RWPE2 (cell line): ENCODE data around the gene STXBP4.

Experiments used
- ATAC-seq: fragments of 200-7000 bp; cut with Tn5 transposase; 3 replicates; pipeline ENCODE4 v1.9.1; 2021; ENCODE audit warnings: low read depth
- DNase-seq: peaks from one replicate; pipeline ENCODE4 v3.0.0-alpha.2; 2020; ENCODE audit warnings: low spot score
- H3K27ac ChIP-seq: fragments of 450-650 bp; 2 replicates; pipeline ENCODE4 v1.5.1; 2017; ENCODE audit warnings: mild to moderate bottlenecking; ENCODE audit not compliant: poor library complexity, severe bottlenecking
- H3K27me3 ChIP-seq: fragments of 250-450 bp; sonication (Bioruptor Pico); 2 replicates; pipeline ENCODE4 v1.5.1; 2021; ENCODE audit warnings: mild to moderate bottlenecking, moderate library complexity; ENCODE audit not compliant: insufficient read depth, poor library complexity, severe bottlenecking
- H3K36me3 ChIP-seq: fragments of 250-450 bp; sonication (Bioruptor Pico); 2 replicates; pipeline ENCODE4 v1.5.1; 2020; ENCODE audit warnings: low read depth, mild to moderate bottlenecking, moderate library complexity
- H3K4me1 ChIP-seq: fragments of 250-450 bp; sonication (Bioruptor Pico); 2 replicates; pipeline ENCODE4 v1.5.1; 2021; ENCODE audit warnings: mild to moderate bottlenecking, moderate library complexity; ENCODE audit not compliant: insufficient read depth, poor library complexity, severe bottlenecking
- H3K4me3 ChIP-seq: fragments of 250-450 bp; sonication (Bioruptor Pico); 2 replicates; pipeline ENCODE4 v1.5.1; 2021; ENCODE audit warnings: mild to moderate bottlenecking, moderate library complexity; ENCODE audit not compliant: severe bottlenecking
- H3K9me3 ChIP-seq: fragments of 250-450 bp; sonication (Bioruptor Pico); 2 replicates; pipeline ENCODE4 v1.5.1; 2021; ENCODE audit warnings: mild to moderate bottlenecking, moderate library complexity; ENCODE audit not compliant: severe bottlenecking
- TF ChIP-seq, protein P1 (sequence below): fragments of 450-650 bp; IDR thresholded peaks from one replicate; pipeline ENCODE4 v1.5.1; 2017; ENCODE audit warnings: mild to moderate bottlenecking, moderate library complexity; ENCODE audit not compliant: poor library complexity, severe bottlenecking

STXBP4 gene

DNA sequence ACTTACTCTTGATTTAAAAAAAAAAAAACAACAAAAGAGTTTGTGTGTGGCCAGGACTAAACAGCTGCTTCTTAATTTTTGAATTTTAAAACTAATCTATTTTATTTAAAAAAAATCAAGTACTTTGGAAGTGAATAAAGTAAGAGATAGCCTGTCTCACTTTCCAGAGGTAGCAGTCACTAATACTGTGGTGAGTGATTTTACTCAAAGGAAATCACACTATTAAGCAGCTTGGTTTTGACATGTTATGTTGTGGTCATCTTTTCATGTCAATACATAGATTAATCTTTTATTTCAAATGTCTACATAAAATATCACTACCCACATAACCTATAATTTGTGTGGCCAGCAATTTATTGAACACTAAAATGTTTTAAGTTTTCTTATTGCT is 194.0 kb downstream of the STXBP4 start:
- no peak overlapping the region for H3K4me3 ChIP-seq
- TF ChIP-seq, protein P1, sequence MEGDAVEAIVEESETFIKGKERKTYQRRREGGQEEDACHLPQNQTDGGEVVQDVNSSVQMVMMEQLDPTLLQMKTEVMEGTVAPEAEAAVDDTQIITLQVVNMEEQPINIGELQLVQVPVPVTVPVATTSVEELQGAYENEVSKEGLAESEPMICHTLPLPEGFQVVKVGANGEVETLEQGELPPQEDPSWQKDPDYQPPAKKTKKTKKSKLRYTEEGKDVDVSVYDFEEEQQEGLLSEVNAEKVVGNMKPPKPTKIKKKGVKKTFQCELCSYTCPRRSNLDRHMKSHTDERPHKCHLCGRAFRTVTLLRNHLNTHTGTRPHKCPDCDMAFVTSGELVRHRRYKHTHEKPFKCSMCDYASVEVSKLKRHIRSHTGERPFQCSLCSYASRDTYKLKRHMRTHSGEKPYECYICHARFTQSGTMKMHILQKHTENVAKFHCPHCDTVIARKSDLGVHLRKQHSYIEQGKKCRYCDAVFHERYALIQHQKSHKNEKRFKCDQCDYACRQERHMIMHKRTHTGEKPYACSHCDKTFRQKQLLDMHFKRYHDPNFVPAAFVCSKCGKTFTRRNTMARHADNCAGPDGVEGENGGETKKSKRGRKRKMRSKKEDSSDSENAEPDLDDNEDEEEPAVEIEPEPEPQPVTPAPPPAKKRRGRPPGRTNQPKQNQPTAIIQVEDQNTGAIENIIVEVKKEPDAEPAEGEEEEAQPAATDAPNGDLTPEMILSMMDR = no peak
- no peaks in the 10 kb centered on the region for H3K27me3 ChIP-seq
- peaks cover 34% of the 10 kb centered on the region for H3K4me1 ChIP-seq
- DNase-seq = no peak
- H3K9me3 ChIP-seq = no peaks in the 10 kb centered on the region
- H3K27ac ChIP-seq = peak overlapping the region; percentile 71
- peak; percentile 5; the same call in 1 of the 3 replicates for ATAC-seq
- H3K36me3 ChIP-seq = no peaks in the 10 kb centered on the region; the same call in 1 of the 2 replicates

DNA sequence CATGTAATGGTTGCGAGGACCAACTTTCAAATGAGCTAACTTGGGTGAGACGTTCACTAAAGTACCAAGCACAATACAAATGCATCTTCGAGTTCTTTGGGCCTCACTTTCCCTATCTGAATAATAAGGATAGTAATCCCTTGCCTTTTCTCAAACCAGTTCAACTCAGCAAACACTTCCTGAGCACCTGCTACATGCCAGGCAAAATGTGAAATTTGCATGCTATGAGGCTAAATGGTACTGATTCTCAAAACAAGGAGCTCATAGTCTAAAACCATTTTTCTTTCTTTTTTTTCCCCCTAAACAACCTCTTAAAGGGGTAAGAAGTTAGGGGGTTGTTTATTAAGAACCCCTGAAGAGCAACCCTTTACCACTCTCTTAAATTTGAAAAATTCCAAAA is 194.8 kb downstream of the STXBP4 start:
- DNase-seq = no peak
- H3K9me3 ChIP-seq = no peaks in the 10 kb centered on the region
- H3K4me1 ChIP-seq = peaks cover 26% of the 10 kb centered on the region
- H3K27ac ChIP-seq = no peak overlapping the region
- H3K4me3 ChIP-seq = no peak overlapping the region
- no peak for ATAC-seq
- TF ChIP-seq, protein P1 = no peak
- H3K36me3 ChIP-seq = no peaks in the 10 kb centered on the region; the same call in 1 of the 2 replicates
- no peaks in the 10 kb centered on the region for H3K27me3 ChIP-seq

DNA sequence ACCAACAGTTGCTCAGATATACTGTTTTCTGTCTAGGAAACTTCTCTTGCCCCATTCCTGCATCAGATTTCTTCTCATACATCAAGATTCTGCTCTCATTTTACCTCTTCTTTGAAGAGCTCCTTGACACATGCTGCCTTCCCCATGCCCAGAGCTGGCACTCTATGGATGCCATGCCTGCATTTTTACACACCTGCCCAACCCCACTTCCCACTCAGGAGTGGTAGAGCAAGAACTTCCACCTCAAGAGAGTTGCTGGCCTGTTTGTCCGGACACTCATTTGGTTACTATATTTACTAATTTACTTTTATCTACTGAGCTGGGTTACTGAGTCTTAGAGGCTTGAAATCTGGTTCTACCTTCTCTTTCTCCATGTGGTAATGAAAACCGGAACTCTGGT is 197.9 kb downstream of the STXBP4 start:
- Histone ChIP-seq H3K4me1 (peaks cover 15% of the 10 kb centered on the region), H3K9me3 (no peaks in the 10 kb centered on the region), H3K27me3 (no peaks in the 10 kb centered on the region), H3K36me3 (no peaks in the 10 kb centered on the region), H3K4me3 (no peak overlapping the region), H3K27ac (no peak overlapping the region)
- ATAC-seq (no peak), DNase-seq (no peak)
- TF ChIP-seq, protein P1 = no peak

DNA sequence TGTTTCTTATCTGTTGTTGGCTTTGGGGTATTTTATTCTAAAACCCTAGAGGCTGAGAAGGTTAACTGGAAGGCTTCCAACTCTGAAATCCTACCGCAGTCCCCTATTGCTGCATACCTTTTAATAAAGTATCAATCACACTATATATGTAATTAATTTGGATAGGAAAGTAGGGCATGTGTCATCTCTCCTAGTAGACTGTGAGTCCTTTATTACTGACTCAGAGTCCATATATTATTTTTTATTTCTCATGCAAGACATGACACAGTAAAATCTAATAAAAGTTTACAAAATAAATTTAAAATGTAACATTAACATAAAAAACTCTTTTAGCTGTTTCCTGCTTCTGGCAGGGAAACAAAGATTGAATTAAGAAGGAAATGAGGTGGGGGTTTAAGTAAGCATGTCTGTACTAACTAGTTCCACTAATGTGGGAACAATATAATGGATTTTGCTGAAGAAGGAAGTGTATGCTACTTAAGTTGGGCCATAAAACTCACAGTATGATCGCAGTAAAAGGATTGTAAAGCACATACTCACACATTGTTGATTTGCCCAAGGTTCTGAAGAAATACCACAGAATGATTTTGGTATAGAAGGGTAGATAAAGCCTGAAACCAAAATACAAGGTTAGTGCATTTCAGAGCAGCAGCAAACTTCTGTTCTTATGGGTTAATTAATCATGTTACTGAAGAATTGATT is 198.6 kb downstream of the STXBP4 start:
- DNase-seq = no peak
- Histone ChIP-seq H3K27me3 (no peaks in the 10 kb centered on the region), H3K4me3 (no peak overlapping the region), H3K9me3 (no peaks in the 10 kb centered on the region), H3K4me1 (peaks cover 10% of the 10 kb centered on the region), H3K36me3 (no peaks in the 10 kb centered on the region), H3K27ac (no peak overlapping the region)
- no peak for ATAC-seq
- TF ChIP-seq, protein P1 = no peak

DNA sequence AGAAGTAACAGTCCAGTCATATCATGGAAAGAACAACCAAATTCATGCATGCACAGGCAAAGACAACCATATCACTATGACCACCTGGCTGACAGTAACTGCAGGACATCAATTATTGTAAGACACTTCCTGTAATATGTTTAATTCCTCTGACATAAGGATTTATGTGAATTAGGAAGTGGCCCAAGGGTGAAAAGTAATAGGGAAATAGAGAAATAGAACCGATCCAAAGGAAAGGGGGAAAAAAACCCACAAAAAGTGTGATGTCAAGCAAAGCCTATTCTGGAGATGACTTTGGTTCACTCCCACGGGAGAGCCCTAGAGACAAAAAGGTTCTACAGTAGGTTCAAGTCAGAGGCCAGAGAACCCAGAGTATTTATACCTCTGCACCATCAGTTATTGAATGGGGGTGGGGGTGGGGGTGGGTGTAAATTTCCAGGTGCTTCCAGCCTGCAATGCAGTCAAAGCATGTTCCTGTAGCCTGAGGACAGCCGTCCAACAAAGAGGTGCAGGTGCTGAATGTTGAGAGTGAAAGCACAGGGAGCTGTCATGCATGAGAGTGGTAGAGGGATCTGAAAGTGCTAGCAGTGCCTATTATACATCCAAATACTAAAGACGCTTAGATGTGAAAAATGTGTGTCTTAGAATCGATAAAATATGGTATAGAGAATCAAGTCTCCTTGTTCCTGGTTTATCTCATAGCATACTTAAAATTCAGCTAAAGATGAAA is 200.6 kb downstream of the STXBP4 start:
- TF ChIP-seq, protein P1 = no peak
- H3K27ac ChIP-seq = no peak overlapping the region
- no peak for ATAC-seq

More for the DNA sequence above, 200.6 kb downstream of the STXBP4 start:
- H3K27me3 ChIP-seq = no peaks in the 10 kb centered on the region
- no peak for DNase-seq
- H3K36me3 ChIP-seq = no peaks in the 10 kb centered on the region
- H3K4me3 ChIP-seq = no peak overlapping the region
- H3K9me3 ChIP-seq = no peaks in the 10 kb centered on the region
- peaks cover 13% of the 10 kb centered on the region for H3K4me1 ChIP-seq
